Measurements from ENCODE around the gene IGSF8.

DNA sequence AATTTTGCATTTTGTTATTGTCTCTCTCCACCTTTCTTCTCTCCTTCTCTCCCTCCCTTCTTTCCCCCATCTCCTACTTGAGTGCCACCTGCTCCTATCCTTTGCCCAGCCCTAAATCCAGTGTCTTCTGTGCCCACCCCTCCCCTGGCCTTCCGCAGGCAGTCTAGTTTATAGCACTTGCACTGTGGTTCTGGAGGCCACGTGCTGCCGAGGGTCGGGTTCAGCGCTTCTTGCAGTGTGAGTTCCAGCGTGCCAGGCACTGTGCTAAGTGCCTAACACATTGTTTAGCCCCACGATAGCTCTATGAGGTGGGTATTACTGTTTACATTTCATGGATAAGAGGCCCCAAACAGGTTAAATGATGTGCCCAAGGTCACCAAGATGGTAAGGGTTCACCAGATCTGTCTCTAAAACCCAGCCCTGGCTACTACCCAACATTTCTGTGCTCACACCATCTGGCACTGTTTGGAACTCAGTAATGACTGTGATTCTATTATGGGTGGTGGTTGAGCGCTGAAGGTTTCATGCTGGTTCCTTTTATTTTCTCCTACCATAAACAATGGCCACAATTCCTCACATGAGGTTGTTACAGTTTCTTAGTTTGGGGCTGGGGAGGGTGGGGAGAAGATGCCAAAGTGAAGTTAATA lies 38.9 kb upstream of the IGSF8 start:
- TF ChIP-seq, protein P1, sequence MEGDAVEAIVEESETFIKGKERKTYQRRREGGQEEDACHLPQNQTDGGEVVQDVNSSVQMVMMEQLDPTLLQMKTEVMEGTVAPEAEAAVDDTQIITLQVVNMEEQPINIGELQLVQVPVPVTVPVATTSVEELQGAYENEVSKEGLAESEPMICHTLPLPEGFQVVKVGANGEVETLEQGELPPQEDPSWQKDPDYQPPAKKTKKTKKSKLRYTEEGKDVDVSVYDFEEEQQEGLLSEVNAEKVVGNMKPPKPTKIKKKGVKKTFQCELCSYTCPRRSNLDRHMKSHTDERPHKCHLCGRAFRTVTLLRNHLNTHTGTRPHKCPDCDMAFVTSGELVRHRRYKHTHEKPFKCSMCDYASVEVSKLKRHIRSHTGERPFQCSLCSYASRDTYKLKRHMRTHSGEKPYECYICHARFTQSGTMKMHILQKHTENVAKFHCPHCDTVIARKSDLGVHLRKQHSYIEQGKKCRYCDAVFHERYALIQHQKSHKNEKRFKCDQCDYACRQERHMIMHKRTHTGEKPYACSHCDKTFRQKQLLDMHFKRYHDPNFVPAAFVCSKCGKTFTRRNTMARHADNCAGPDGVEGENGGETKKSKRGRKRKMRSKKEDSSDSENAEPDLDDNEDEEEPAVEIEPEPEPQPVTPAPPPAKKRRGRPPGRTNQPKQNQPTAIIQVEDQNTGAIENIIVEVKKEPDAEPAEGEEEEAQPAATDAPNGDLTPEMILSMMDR (IDR thresholded peaks at IDR 0.05) = no peak
- TF ChIP-seq POLR2A (IDR thresholded peaks at IDR 0.05) = no peak
